GM13977 (cell line): ENCODE data around the gene C6orf132.

ENCODE experiments used
- DNase-seq: peaks from one replicate; pipeline ENCODE4 v3.0.0; 2012; ENCODE audit warnings: low spot score
- CTCF ChIP-seq: IDR thresholded peaks from 2 replicates; pipeline ENCODE4 v1.5.1; 2012; ENCODE audit warnings: mild to moderate bottlenecking, control low read depth; ENCODE audit not compliant: insufficient read depth; ENCODE audit errors: extremely low read depth, missing control alignments
- in situ Hi-C: fragments of 300-500 bp; cut with MboI; formaldehyde crosslinking; loops from one replicate; pipeline ENCODE4 v1.12.0; 2022; ENCODE audit warnings: low sequenced_read_pairs, low pct_unique_long_range_greater_than_20kb, mixed read lengths, inconsistent platforms; ENCODE audit not compliant: unreplicated experiment

Gene C6orf132

DNA sequence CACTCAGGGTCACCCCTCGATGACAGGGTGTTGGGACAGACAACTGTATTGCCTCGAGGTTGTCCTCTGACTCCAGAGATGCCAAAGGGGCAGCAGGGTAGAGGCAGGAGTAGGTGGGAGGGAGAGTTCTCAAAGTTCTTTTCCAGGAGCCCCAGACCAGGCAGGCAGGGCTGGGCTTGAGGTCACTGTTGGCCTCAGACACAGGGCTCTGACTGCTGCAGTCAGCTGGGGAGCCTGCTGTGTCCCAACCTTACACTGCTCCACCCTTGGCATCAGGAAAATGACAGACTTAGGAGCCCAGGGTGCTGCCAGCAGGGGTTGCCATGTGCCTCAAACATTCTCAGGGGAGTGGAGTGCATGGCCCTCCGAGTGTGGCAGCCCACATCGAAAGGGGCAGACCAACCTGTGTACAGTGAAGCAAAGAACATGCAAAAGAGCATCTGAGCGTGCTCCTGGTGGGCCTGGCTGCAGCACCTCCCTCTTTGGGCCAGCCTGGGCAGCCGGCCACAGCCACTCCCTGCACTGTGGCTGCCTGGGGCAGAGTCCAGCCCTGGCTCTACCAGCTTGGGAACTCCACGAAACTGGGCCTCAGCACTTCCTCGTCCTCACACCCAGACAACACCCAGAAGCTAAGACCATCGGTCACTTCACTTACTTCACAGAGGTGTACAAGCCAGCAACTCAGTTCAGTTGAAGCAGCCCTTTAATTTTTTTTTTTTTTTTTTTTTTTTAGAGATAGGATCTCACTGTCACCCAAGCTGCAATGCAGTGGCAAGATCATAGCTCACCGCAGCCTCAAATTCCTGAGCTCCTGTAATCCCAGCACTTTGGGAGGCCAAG lies 24.0 kb downstream of the C6orf132 start:
- in situ Hi-C loops: no loop called here
- no peak for DNase-seq
- no peak for TF ChIP-seq CTCF

GRCh38 chr6:42117843-42118161 lies 24.6 kb downstream of the C6orf132 start:
- no peak for DNase-seq
- no peak for TF ChIP-seq CTCF
- in situ Hi-C loops: no loop called here

DNA sequence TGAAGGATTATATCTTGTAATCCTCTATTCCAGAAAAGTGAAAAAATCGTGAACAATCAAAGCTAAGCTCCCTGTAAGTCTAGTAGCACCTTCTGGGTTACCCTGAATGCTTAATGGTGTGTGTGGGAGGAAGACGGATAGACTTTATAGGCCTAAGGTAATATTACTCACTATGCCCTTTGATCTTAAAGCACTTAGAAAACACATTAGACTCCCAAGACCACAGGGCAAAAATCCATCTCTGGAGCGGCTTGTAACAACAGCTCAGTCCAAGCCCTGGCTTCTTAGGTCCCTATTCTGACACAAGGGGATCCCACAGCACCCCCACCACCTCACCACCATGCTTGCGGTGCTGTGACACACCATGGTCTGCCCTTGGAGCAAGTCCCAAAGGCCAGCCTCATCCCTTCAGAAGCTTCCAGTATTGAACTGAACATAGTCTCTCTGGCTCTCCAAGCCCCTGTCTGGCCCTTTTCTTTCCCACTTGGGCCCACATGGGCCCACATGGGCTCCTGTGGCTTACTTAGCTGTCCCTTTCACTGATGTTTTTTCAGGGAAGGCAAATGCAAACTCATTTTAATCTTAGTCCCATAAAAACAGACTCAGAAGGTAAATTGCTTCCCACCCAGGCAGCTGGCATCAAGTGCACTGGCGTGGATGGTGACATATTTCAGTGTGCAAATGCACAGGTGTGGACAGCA lies 28.3 kb downstream of the C6orf132 start:
- no peak for TF ChIP-seq CTCF
- DNase-seq: no peak
- in situ Hi-C loops: no loop called here

DNA sequence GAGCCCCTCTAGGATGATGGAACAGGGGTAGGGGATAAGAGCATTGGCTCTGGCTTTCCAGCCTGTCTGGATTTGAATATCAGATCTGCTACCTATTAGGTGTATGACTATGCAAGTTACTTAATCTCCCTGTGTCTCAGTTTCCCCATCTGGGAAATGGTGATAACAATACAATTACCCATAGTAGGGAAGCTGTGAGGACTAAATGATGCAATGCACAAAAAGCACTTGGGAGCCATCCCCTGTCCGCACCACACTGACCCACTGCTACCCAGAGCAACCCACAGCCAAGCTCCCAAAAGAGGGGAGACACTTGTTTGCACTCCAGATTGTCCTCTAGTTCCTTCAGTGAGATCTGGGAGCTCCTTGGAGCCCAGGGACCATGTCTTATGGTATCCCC lies 30.1 kb downstream of the C6orf132 start:
- in situ Hi-C loops: no loop called here
- no peak for TF ChIP-seq CTCF
- DNase-seq: no peak

DNA sequence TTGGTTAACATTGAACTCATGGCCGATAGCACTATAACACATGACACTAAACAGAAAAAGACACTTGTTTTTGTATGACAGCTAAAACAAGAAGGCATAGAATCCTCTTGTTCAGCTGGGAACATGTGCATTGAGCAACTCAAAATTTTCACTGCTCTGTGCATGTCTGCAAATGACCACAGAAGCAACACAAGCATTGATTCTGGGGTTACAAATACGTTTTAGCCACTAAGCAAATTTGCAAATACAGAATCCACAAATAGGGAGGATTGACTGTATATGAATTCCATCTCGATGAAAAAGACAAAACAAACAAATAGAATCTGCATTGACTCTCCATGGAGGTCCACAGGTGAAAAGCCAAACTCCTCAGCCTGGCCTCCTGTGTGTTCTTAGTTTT lies 31.7 kb downstream of the C6orf132 start:
- in situ Hi-C loops: no loop called here
- no peak for TF ChIP-seq CTCF
- no peak for DNase-seq

DNA sequence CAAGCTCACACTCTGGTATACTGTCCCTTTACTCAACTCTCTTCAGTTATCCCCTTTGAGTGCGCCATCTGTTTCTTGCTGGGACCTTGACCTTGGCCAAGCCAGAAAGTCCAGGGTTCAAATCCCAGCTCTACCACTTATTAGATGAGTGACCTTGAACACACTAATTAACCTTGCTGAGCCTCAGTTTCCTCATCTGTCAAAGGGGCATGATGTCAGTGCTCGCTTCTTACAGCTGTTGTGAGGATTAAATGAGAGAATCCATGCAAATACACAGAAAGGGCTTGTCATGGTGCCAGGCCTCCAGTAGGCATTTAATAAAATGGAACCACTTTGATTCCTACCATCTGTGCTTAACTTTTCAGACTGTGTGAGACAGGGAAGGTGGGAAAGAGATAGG lies 34.3 kb downstream of the C6orf132 start:
- in situ Hi-C loops: no loop called here
- no peak for DNase-seq
- TF ChIP-seq CTCF: no peak
